ENCODE measurements around the gene CPA2.
A peak's percentile ranks its signal among the peaks of the same experiment; 100 is the strongest.
"Not testable (repeated sequence)": the region's sequence is repeated elsewhere in the genome, so short reads cannot be mapped to it uniquely, and the experiment has no call there.

The CPA2 gene

DNA sequence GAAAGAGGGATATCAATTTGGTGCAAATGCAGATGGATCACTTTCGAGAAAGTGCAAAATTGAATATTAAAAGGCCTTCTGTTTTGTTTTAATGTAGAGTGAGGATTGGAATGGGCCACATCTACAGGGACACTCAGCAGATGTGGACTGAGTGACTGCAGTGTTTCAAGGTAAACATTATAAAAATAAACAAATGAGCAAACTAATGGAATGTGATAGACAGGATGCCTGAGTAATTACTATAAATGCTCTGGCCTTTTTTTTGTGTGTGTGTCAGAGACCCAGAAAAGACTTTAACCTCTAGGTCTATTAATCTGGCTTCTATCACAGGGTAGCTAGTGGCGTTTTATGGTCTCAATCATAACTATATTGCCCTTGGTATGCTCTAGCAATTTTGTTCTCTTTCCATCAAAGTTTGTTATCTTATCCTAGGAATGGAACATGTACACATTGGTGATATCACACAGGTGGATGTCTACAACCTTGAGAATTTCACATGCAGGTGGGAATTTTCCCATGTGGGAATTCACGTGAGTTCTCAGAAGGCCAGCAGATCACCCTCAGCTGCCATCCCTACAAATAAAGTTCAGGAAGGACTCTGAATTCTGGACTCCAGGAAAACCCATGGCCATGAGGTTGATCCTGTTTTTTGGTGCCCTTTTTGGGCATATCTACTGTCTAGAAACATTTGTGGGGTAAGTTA is at the start of gene CPA2:
Gene CPA2 (plus strand): TSS at position 606 of the 703 bp plus-strand sequence. CDS start 19 bp downstream, at position 625.
- DNase-seq, result no peak

DNA sequence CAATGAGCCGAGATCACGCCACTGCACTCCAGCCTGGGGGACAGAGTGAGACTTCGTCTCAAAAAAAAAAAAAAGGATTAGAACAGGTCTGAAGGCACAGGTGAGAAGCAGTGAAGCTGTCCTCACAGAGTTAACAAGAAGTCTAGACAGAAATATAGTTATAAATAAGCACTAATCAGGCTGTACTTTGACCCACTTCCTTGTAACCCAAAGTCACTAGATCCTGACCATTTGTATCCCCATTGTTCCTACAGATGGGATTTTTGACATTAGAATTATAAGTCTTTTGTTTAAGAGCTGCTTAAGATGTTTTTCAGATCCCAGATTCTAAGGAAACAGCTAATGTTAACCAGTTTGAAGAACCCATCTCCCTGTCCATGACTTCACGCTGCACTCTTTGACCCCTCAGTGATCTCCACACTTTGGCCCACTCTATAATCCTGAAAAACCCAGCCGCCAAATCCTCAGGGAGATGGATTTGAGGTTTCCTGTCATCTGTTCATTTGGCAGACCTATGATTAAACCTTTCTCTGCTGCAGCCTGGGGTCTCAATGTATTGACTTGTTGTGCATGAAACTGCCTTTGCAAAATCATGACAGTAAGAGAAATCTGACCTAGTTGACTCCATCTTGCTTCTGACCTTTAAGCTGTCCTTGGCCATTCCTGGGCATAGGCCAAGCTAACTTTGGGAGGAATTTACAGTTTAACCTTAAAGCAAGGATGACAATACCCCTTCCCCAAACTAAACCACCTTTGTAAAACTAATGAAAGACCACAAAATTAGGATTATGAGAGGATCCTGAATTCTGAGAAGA is 47.6 kb upstream of the CPA2 start:
- no peak for DNase-seq

DNA sequence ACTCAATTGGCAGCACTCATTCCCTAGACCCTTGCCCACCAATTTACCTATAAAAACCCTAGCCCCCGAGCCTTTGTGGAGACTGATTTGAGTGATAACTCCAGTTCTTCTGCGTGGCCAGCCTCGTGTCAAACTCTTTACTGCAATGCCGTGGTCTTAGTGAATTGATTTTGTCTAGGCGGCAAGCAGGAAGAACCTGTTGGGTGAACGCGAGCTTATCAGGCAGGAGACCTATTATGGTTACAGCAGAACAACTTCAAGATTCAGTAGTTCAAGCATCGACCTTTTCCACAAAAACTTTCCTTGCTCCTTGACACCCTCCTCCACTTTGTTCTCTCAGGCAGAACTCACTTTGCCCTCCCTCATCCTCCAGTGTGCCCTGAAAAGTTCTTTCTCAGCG is 46.8 kb upstream of the CPA2 start:
- DNase-seq, result no peak

DNA sequence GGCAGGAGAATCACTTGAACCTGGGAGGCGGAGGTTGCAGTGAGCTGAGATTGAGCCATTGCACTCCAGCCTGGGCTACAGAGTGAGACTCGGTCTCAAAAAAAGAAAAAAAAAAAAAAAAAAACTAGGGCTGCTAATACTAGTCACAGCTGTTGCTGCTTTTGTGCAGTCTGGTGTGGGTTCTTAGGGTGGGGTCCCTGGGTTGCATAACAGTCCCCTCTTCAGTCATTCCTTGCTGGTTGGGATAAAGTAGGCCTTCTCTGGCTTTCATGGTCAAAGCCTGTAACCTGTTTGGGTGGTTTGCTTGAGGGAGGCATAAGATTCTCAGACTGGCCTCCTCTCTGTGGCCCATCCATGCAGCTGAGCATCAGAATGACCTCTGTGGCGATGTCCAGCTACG is 44.9 kb upstream of the CPA2 start:
- DNase-seq, result no peak

DNA sequence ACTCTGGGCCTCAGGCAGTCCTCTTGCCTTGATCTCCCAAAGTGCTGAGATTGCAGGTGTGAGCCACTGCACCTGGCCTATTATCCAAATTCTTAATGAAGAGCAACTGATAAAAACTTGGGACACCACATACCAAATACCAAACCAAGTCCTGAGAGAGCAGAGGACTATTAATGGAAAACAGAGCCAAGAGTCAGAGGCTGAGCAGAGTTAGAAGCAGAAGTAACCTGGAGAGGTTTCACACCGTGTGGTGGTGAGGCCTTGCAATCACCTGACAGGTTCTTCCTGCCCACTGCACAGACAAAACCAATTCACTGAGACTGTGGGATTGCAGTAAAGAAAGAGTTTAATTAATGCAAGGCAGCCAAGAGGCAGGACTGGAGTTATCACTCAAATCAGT is 43.0 kb upstream of the CPA2 start:
- no peak for DNase-seq

DNA sequence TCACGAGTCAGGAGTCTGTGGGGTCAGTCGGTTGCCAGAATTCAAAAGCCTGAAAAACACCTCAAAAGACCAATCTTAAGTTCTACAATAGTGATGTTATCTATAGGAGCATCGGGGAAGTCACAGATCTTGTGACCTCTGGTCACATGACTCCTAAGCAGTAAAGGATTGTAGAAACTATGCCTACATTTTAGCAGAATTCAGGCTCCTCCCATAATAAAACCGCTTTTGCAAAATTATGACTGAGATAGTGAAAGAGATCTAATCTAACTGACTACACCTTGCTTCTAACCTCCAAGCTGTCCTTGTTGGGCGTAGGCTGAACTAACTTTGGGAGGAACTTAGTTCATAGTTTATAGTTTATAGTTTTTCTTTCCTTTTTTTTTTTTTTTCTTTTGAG is 42.5 kb upstream of the CPA2 start:
- no peak for DNase-seq

DNA sequence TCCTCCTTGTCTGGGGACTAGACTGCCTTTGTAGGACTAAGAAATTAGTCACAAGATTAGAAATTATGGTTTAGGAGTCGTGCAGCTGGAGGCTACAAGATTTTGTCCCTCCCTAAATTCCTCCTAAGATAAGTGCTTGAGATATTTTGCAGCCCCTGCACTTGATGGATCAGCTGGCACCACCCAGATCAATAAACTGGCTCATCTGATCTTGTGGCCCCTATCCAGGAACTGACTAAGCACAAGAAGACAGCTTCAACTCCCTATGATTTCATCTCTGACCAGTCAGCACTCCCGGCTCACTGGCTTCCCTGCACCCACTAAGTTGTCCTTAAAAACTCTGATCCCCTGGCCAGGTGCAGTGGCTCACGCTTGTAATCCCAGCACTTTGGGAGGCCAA is 41.7 kb upstream of the CPA2 start:
- DNase-seq, result not testable (repeated sequence)

DNA sequence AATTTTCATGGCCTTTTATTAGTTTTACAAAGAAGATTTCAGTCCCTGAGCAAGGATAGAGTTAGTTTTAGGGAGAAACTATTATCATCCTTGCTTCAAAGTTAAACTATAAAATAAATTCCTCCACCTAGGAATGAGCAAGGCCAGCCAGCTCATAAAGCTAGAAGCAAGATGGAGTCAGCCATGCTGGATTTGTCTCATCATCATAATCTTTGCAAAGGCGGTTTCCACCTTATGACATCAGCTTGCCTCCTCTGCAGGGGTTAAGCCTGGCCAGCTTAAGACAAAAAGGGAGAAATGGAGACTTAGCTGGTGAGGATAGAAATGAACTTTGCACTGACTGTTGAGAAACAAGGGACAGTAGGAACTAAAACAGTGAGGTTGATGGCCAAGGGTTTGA is 40.3 kb upstream of the CPA2 start:
- DNase-seq, result no peak

DNA sequence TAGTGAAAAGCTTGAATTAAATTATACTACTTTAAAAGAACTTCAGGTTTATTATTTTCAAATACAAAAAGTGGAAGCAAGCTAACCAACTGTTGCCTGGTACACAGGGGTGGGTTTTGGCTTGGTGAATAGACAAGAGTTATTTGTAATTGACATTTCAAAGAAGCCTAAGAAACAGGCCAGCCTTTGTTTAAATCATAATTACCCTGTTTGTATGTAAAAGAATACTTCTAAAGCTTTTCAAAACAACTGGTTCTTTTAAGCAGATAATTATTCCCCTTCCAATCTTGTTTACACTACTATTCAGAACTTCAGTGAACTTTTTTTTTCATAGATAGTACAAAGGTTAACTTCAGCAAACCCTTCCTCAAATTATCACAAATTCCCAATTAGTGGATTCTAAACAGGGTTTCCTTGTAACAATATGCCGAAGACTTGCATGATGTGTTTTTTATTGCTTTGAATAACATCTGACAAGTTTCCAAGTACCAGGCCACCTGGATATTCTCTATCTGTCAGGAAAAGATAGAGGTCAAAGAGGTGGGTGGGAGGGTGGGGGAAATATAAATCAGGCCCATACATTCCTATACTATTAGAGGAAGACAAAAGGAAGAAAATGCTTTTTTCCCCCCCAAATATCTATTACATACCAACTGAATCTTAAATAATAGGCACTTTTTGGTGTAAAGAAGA is 38.6 kb upstream of the CPA2 start:
- no peak for DNase-seq

DNA sequence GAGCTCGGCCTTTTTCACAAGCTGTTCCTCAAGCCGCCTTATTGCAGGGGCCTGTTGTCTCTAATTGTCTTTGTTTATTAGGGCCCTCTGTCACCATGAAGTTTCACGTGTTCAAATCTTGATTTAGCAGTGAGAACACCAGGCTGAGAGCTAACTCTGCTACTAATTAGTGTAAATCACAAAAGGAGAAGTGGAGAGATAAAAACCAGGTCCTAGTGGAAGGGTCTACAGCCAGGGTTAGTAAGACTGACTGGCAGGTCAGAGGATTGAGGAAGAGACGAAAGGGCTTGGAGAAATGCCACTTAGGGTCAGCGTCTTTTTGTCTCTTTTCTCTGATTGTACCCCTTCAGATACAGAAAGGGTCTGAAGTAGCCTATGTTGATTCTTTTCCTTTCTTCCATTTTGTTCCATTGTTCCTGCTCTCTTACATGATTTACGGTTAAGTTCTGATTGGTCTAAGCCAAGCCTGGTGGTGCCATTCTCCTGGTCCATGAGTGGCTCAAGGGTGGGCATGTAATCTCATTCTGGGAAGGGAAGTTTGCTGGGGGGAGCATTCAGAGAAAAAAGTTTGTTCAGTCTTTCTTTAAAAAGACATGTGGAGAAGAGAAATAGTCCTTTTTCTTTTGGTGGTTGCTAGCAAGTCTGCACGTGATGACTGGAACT is 37.7 kb upstream of the CPA2 start:
- no peak for DNase-seq

DNA sequence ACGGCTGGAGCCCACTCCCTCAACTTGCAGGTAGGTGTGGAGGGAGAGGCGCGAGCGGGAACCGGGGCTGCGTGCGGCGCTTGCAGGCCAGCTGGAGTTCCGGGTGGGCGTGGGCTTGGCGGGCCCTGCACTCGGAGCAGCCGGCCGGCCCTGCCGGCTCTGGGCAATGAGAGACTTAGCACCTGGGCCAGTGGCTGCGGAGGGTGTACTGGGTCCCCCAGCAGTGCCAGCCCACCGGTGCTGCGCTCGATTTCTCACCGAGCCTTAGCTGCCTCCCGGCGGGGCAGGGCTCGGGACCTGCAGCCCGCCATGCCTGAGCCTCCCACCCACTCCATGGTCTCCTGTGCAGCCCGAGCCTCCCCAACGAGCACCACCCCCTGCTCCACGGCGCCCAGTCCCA is 36.7 kb upstream of the CPA2 start:
- DNase-seq, result not testable (repeated sequence)

DNA sequence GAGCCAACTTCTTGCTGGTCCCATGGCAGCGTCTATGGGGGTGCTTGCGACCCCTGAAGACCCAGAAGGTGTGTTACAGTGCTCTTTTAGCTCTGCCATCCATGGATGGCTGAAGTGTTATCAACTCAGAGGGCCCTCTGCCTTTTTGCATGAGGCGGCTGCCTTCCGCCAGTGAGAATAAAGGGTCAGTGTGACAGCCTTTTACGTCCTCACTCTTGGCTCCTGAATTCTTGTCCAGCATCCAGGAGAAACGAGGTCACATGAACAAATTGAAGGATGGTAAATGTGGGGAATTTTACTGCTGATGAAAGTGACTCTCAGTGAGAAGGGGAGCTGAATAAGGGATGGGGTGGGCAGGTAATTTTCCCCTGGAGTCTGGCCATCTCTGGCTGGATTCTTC is 34.9 kb upstream of the CPA2 start:
- DNase-seq, result no peak

DNA sequence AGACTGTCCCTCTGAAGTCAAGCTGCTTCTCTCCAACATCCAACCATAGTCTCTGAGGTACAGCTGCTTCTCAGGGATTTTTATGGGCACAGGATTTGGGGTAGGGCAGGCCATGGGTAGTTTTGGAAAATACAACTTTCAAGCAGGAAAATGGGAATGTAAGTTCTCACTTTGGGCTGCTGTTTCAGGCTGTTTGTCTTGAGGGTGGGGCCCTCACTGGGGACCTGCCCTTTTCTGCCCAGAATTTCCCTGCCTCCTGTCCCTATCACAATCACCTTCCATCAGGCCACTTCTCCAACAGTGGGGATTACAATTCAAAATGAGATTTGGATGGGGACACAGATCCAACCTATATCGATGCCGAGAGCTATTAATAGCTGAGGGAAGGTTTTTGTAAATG is 34.5 kb upstream of the CPA2 start:
- no peak for DNase-seq

DNA sequence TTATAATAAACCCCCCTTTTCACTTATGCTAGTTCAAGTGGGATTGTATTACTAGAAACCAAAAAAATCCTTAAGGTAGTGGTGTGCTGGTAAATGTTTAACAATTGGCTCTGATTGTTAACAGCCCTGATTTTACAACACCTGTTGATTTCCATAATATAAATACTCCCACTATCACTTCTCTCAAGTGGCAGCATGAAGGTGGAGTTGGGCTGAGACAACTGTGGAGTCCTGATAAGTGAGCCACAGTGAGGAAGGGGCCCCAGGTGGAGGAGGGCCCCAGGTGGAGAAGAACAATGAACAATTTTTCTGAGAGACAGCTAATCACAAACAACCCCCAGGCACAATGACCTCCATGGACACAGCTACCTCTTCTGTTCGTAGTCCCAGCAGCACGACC is 32.6 kb upstream of the CPA2 start:
- DNase-seq, result no peak

DNA sequence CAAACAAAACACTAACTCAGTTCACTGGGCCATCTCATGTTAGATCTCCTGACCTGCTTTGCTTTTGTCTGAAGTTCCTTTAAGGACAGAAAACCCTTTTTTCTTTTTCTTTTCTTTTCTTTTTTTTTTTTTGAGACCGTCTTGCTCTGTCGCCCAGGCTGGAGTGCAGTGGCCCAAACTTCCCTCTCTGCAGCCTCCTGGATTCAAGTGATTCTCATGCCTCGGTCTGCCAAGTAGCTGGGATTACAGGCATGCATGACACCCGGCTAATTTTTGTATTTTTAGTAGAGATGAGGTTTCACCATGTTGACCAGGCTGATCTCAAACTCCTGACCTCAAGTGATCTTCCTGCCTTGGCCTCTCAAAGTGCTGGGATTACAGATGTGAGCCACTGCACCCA is 30.3 kb upstream of the CPA2 start:
- DNase-seq, result not testable (repeated sequence)

DNA sequence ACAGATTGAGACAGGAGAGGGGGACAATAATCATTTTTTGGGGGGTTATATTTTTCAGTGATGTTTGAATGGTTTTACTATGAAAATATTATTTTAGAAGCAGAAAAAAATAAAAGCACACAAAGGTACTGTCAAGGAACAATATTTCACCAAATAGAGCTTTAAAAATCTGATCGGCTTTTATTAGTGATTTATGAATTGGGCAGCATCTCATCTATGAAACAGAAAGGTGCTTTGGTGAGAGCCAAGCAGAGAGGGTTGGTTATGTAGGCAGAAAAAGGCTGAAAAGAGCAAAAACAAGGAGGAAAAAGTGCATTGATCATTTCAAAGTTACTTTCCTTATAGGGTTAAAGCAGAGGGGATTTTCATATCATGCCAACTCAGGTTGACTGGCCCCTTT is 26.4 kb upstream of the CPA2 start:
- DNase-seq, result no peak

DNA sequence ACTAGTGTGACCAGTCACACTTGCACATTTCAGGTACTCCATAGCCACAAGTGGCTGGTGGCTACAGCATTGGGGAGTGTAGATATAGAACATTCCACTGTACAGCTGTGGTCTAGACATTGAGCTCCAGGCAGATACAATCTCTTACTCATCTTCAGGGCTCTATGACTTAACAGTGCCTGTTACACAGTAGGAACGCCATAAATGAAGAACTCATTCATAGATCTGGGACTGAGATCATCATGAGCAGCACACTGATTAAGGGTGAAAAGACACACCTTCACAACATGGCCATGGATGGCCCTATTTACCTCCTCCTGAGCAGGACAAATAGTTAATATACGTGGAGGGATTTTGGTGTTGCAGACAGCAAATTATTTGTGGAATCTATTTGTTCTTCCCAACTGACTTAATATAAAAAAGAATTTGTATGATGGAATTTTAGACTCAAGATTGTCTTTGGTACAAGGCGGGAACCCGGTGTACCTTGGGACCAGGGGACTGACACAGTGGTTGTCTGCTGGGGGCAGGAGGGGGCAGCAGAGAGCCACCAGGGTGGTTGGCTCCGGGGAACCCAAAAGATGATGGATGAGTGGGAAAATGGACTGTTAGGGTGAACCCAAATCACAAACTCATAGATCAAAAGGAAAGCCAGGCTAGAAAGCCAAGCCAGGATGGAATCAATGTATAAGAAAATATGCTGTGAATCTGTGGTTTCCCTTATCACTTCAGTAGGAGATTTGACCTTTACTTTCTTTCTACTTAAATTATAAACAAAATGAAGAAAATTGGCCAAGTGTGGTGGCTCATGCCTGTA is 24.3 kb upstream of the CPA2 start:
- DNase-seq, result peak; percentile 32

DNA sequence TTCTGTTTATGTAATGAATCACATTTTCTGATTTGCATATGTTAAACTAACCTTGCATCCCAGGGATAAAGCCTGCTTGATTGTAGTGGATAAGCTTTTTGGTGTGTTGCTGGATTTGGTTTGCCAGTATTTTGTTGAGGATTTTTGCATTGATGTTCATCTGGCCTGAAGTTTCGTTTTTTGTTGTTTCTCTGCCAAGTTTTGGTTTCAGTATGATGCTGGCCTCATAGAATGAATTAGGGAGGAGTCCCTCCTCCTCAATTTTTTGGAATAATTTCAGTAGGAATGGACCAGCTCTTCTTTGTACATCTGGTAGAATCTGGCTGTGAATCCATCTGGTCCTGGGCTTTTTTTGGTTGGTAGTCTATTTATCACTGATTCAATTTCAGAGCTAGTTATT is 23.2 kb upstream of the CPA2 start:
- DNase-seq, result not testable (repeated sequence)

DNA sequence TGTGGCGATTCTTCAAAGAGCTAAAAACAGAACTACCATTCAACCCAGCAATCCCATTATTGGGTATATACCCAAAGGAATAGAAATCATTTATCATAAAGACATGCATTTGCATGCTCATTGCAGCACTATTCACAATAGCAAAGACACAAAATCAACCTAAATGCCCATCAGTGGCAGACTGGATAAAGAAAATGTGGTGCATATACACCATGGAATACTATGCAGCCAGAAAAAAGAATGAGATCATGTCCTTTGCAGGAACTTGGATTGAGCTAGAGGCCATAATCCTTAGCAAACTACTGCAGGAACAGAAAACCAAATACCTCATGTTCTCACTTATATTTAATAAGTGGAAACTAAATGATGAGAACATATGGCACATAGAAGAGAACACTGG is 20.2 kb upstream of the CPA2 start:
- DNase-seq, result not testable (repeated sequence)

DNA sequence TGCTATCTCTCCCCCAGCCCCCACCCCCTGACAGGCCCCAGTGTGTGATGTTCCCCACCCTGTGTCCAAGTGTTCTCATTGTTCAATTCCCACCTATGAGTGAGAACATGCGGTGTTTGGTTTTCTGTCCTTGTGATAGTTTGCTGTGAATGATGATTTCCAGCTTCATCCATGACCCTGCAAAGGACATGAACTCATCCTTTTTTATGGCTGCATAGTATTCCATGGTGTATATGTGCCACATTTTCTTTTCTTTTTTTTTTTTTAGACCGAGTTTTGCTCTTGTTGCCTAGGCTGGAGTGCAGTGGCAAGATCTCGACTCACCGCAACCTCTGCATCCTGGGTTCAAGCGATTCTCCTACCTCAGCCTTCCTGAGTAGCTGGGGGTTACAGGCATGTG is 17.8 kb upstream of the CPA2 start:
- DNase-seq, result not testable (repeated sequence)

DNA sequence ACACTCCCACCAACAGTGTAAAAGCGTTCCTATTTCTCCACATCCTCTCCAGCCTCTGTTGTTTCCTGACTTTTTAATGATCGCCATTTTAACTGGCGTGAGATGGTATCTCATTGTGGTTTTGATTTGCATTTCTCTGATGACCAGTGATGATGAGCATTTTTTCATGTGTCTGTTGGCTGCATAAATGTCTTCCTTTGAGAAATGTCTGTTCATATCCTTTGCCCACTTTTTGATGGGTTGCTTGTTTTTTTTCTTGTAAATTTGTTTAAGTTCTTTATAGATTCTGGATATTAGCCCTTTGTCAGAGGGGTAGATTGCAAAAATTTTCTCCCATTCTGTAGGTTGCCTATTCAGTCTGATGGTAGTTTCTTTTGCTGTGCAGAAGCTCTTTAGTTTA is 17.0 kb upstream of the CPA2 start:
- not testable (repeated sequence) for DNase-seq

DNA sequence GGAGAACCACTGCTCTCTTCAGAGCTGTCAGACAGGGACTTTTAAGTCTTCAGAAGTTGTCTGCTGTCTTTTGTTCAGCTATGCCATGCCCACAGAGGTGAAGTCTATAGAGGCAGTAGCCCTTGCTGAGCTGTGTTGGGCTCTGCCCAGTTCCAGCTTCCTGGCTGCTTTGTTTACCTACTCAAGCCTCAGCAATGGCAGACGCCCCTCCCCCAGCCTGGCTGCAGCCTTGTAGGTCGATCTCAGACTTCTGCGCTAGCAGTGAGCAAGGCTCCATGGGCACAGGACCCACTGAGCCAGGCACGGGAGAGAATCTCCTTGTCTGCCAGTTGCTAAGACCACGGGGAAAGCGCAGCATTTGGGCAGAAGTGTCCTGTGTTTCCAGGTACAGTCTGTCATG is 12.1 kb upstream of the CPA2 start:
- DNase-seq, result no peak
